HCT116 (cell line): ENCODE results near the gene C14orf180. TPM values are rescaled to one million over a fixed set of nuclear protein-coding genes. Genes with fewer than 3 reads are reported as not detected.

Experiments
- ATAC-seq: fragments of 200-7000 bp; cut with Tn5 transposase; 2 replicates; pipeline ENCODE4 v1.9.1; 2020; ENCODE audit warnings: mild to moderate bottlenecking, moderate library complexity
- BruUV-seq: library from RNA; stranded (reverse); fragments of 400-500 nt; replicated peaks from 2 replicates; lab custom pipeline; 2021; lab: Mats Ljungman, UMichigan
- CTCF ChIA-PET: fragments of 300-600 bp; sonication (Branson Sonifier 250); formaldehyde crosslinking; loops from one replicate; lab custom pipeline; 2021; ENCODE audit warnings: antibody characterized with exemption; lab: Charles Lee
- POLR2A ChIA-PET: fragments of 300-600, 350-600 bp; sonication (Branson Sonifier 250); formaldehyde crosslinking; loops from one replicate; lab custom pipeline; 2021; ENCODE audit warnings: antibody characterized with exemption; lab: Charles Lee
- RAD21 ChIA-PET, 2 experiments: fragments of 300-600 bp; sonication (Branson Sonifier 250); formaldehyde crosslinking; loops; one replicate each; lab custom pipeline; 2023; ENCODE audit warnings: low total read pairs in 2 of 2; ENCODE audit not compliant: uncharacterized antibody in 2 of 2, unreplicated experiment in 2 of 2, low non-redundant PET in 1 of 2; lab: Charles Lee
- DNase-seq: peaks from one replicate; pipeline ENCODE4 v3.0.0-alpha.2; 2010; ENCODE audit warnings: low read depth, low spot score
- H2AFZ ChIP-seq: fragments of 200-600 bp; shearing (Covaris generic), sonication (generic); 2 replicates; pipeline ENCODE4 v1.6.1; 2017; ENCODE audit warnings: low read depth, mixed run types, mixed read lengths, antibody characterized with exemption, low read length; ENCODE audit not compliant: poor library complexity, severe bottlenecking
- H3K27ac ChIP-seq: 2 replicates; pipeline ENCODE4 v1.5.1; 2012; ENCODE audit warnings: low read depth, low read length
- H3K27me3 ChIP-seq: fragments of 200-600 bp; sonication (generic); 2 replicates; pipeline ENCODE4 v1.6.1; 2016; ENCODE audit warnings: mixed run types, low read length, mixed read lengths; ENCODE audit not compliant: insufficient read depth
- H3K36me3 ChIP-seq, 2 experiments: fragments of 200-500 bp in 1 of 2; fragments of 200-600 bp in 1 of 2; sonication (Bioruptor generic) in 1 of 2; sonication (generic) in 1 of 2; 2 replicates each; pipeline versions ENCODE4 v1.5.1 to v1.6.1; 2014 to 2016; ENCODE audit warnings: low read length in 2 of 2, inconsistent platforms in 1 of 2, mixed read lengths in 1 of 2, mixed run types in 1 of 2; ENCODE audit not compliant: insufficient read depth in 2 of 2, control insufficient read depth in 1 of 2
- H3K4me1 ChIP-seq, 2 experiments: fragments of 200-600 bp in 1 of 2; sonication (generic) in 1 of 2; 2 replicates each; pipeline versions ENCODE4 v1.5.1 to v1.6.1; 2012 to 2017; ENCODE audit warnings: low read length in 2 of 2, inconsistent platforms in 1 of 2, mild to moderate bottlenecking in 1 of 2, mixed read lengths in 1 of 2, mixed run types in 1 of 2, moderate library complexity in 1 of 2; ENCODE audit not compliant: insufficient read depth in 2 of 2, control insufficient read depth in 1 of 2
- H3K4me2 ChIP-seq: fragments of 200-600 bp; sonication (generic); 2 replicates; pipeline ENCODE4 v1.6.1; 2017; ENCODE audit warnings: mixed run types, low read length, mixed read lengths
- H3K4me3 ChIP-seq, 2 experiments: fragments of 200-600 bp in 1 of 2; sonication (generic) in 1 of 2; replicated peaks in 1 of 2; 2 replicates each; pipeline ENCODE4 v1.5.1; 2011 to 2016; ENCODE audit warnings: low read length in 2 of 2, control low read depth in 1 of 2, low read depth in 1 of 2, mild to moderate bottlenecking in 1 of 2, mixed read lengths in 1 of 2, mixed run types in 1 of 2
- H3K79me2 ChIP-seq: fragments of 200-600 bp; sonication (generic); 2 replicates; pipeline ENCODE4 v1.6.1; 2017; ENCODE audit warnings: mild to moderate bottlenecking, mixed run types, low read length, moderate library complexity, mixed read lengths; ENCODE audit not compliant: insufficient read depth
- H3K9ac ChIP-seq: fragments of 200-600 bp; sonication (generic); 2 replicates; pipeline ENCODE4 v1.6.1; 2016; ENCODE audit warnings: low read length, mixed read lengths
- H3K9me2 ChIP-seq: fragments of 200-600 bp; sonication (generic), shearing (Covaris generic); 2 replicates; pipeline ENCODE4 v1.6.1; 2017; ENCODE audit warnings: mixed run types, mild to moderate bottlenecking, moderate library complexity; ENCODE audit not compliant: insufficient read depth
- H3K9me3 ChIP-seq, 2 experiments: fragments of 200-500 bp in 1 of 2; fragments of 200-600 bp in 1 of 2; sonication (Bioruptor generic) in 1 of 2; sonication (generic) in 1 of 2; 2 replicates each; pipeline ENCODE4 v1.6.1; 2014 to 2017; ENCODE audit warnings: low read length in 2 of 2, mixed read lengths in 2 of 2, inconsistent platforms in 1 of 2, low read depth in 1 of 2, mild to moderate bottlenecking in 1 of 2, mixed run types in 1 of 2, moderate library complexity in 1 of 2; ENCODE audit not compliant: control insufficient read depth in 1 of 2, insufficient read depth in 1 of 2
- H4K20me1 ChIP-seq: fragments of 200-600 bp; sonication (generic), shearing (Covaris generic); 2 replicates; pipeline ENCODE4 v1.6.1; 2017; ENCODE audit warnings: mixed run types, mild to moderate bottlenecking, moderate library complexity; ENCODE audit not compliant: insufficient read depth
- CBX3 ChIP-seq: IDR thresholded peaks from 2 replicates; pipeline ENCODE4 v1.6.1; 2012; ENCODE audit warnings: low read depth
- CTCF ChIP-seq, 3 experiments: fragments of 200-600 bp in 1 of 3; sonication (generic) in 1 of 3; IDR thresholded peaks in 2 of 3; conservative IDR thresholded peaks in 1 of 3; 2 replicates each; pipeline ENCODE4 v1.5.1; 2012 to 2017; ENCODE audit warnings: low read depth in 2 of 3, low read length in 2 of 3, antibody characterized with exemption in 1 of 3, borderline replicate concordance in 1 of 3, control low read depth in 1 of 3, mild to moderate bottlenecking in 1 of 3, mixed read lengths in 1 of 3, mixed run types in 1 of 3, moderate library complexity in 1 of 3; ENCODE audit not compliant: insufficient read depth in 1 of 3
- EGR1 ChIP-seq: IDR thresholded peaks from 2 replicates; pipeline ENCODE4 v1.6.1; 2012; ENCODE audit warnings: low read depth
- ELF1 ChIP-seq: IDR thresholded peaks from 2 replicates; pipeline ENCODE4 v1.6.1; 2012; ENCODE audit warnings: low read depth, borderline replicate concordance
- FOSL1 ChIP-seq: IDR thresholded peaks from 2 replicates; pipeline ENCODE4 v1.6.1; 2012; ENCODE audit warnings: low read depth
- MAX ChIP-seq: IDR thresholded peaks from 2 replicates; pipeline ENCODE4 v1.6.1; 2012
- SIN3A ChIP-seq: IDR thresholded peaks from 2 replicates; pipeline ENCODE4 v1.6.1; 2012; ENCODE audit warnings: low read depth
- SP1 ChIP-seq: IDR thresholded peaks from 2 replicates; pipeline ENCODE4 v1.6.1; 2012; ENCODE audit warnings: low read depth
- TCF7L2 ChIP-seq: IDR thresholded peaks from 2 replicates; pipeline ENCODE4 v1.7.0; 2011; ENCODE audit warnings: borderline replicate concordance, inconsistent platforms; ENCODE audit not compliant: insufficient read depth, insufficient read length; ENCODE audit errors: extremely low read depth
- ZBTB33 ChIP-seq: IDR thresholded peaks from 2 replicates; pipeline ENCODE4 v1.6.1; 2011; ENCODE audit warnings: mild to moderate bottlenecking, low read length, moderate library complexity; ENCODE audit not compliant: insufficient replicate concordance; ENCODE audit errors: extremely low read depth
- intact Hi-C: fragments of 100-400 bp; cut with micrococcal nuclease; formaldehyde crosslinking; loops from 2 replicates; pipeline ENCODE4 v1.10.0; 2022
- total RNA-seq: library from RNA; stranded (reverse); gene quantifications from one replicate; pipeline ENCODE4 v1.2.1, GENCODE V29; 2021; ENCODE audit not compliant: unreplicated experiment
- TF ChIP-seq, protein P1 (sequence below): IDR thresholded peaks from 2 replicates; pipeline ENCODE4 v1.6.1; 2012

Gene C14orf180
- total RNA-seq, 1 experiment from 2014 or later: not detected

GRCh38 chr14:104611881-104612280, 32.3 kb downstream of the C14orf180 start:
- ChIA-PET POLR2A (no interaction called here), CTCF (no interaction called here), RAD21 (no interaction called here)
- Histone ChIP-seq H4K20me1 (no peaks in the 10 kb centered on the region), H3K9me2 (no peaks in the 10 kb centered on the region), H3K27me3 (peaks cover 43% of the 10 kb centered on the region), H3K9me3 (no peaks in the 10 kb centered on the region), H2AFZ (no peak overlapping the region), H3K4me1 (no peaks in the 10 kb centered on the region), H3K27ac (no peak overlapping the region), H3K36me3 (no peaks in the 10 kb centered on the region), H3K4me2 (no peak overlapping the region), H3K4me3 (no peak overlapping the region), H3K9ac (no peak overlapping the region), H3K79me2 (no peaks in the 10 kb centered on the region)
- ATAC-seq (no peak), DNase-seq (no peak)
- intact Hi-C loops: no loop called here
- BruUV-seq: no TSS peak
- TF ChIP-seq, protein P1, sequence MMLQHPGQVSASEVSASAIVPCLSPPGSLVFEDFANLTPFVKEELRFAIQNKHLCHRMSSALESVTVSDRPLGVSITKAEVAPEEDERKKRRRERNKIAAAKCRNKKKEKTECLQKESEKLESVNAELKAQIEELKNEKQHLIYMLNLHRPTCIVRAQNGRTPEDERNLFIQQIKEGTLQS: no peak
- TF ChIP-seq ELF1 (no peak), FOSL1 (no peak), CBX3 (no peak), EGR1 (no peak), MAX (no peak), ZBTB33 (no peak), TCF7L2 (no peak), CTCF (IDR thresholded peaks at IDR 0.05 in 2 of 3, conservative IDR thresholded peaks at IDR 0.05 in 1 of 3; ENCODE audit: borderline replicate concordance in 1 of 3, insufficient read depth in 1 of 3, low read depth in 2 of 3, low read length in 2 of 3) (no peak), SIN3A (no peak), SP1 (no peak)
